Esophagus squamous epithelium (tissue), 5 donors: Measurements from ENCODE around the gene TM4SF18. TPM values are rescaled to one million over a fixed set of nuclear protein-coding genes. Genes with fewer than 3 reads are reported as not detected.
A peak's percentile ranks its signal among the peaks of the same experiment; 100 is the strongest.

Experiments used
- DNase-seq: peaks from one replicate; lab custom pipeline; 2025; lab: John Stamatoyannopoulos, UW
- H3K27ac ChIP-seq, 4 donors: fragments of 200-600 bp; sonication (generic); one replicate each; pipeline ENCODE4 v1.5.1; 2016 to 2019; ENCODE audit warnings: mild to moderate bottlenecking in 1 of 4
- H3K27me3 ChIP-seq, 4 donors: fragments of 200-600 bp; sonication (generic); 1 replicate in 3 of 4; 2 replicates in 1 of 4; pipeline versions ENCODE4 v1.5.1 to v1.6.0; 2017 to 2021; ENCODE audit warnings: antibody characterized with exemption in 1 of 4
- H3K36me3 ChIP-seq, 3 donors: fragments of 200-600 bp; sonication (generic); one replicate each; pipeline ENCODE4 v1.5.1; 2016 to 2019
- H3K4me1 ChIP-seq, 3 donors: fragments of 200-600 bp; sonication (generic); one replicate each; pipeline ENCODE4 v1.5.1; 2017 to 2019
- H3K4me3 ChIP-seq, 4 donors: fragments of 200-600 bp; sonication (generic); 1 replicate in 3 of 4; 2 replicates in 1 of 4; pipeline ENCODE4 v1.5.1; 2016 to 2019; ENCODE audit warnings: mild to moderate bottlenecking in 2 of 4, moderate library complexity in 1 of 4
- H3K9me3 ChIP-seq, 3 donors: fragments of 200-600 bp; sonication (generic); one replicate each; pipeline ENCODE4 v1.5.1; 2016 to 2019
- CTCF ChIP-seq, 6 experiments: fragments of 450-650 bp in 4 of 6; fragments of 200-600 bp in 2 of 6; sonication (generic) in 2 of 6; IDR thresholded peaks; one replicate each; pipeline ENCODE4 v1.5.1; 2016 to 2019; ENCODE audit warnings: antibody characterized with exemption in 6 of 6, mild to moderate bottlenecking in 4 of 6, moderate library complexity in 4 of 6
- POLR2A ChIP-seq, 4 donors: fragments of 450-650 bp; IDR thresholded peaks; one replicate each; pipeline ENCODE4 v1.6.1; 2017; ENCODE audit warnings: antibody characterized with exemption in 4 of 4, mild to moderate bottlenecking in 4 of 4, moderate library complexity in 3 of 4
- WGBS, 2 donors: methylation state at CpG; one replicate each; pipeline ENCODE4 v1.1.5; 2018; 5-methylcytosine and 5-hydroxymethylcytosine counted together
- intact Hi-C: fragments of 100-400 bp; cut with DNase I; formaldehyde crosslinking; loops from one replicate; pipeline ENCODE4 v1.15.0; 2022
- total RNA-seq, 4 donors: library from RNA; depleted of rRNA; stranded (reverse); fragments of >200 nt; gene quantifications; one replicate each; pipeline ENCODE4 v1.1.0, GENCODE V29; 2016
- donor health status: DM: yes; HTN: yes; CAD: no.

Gene TM4SF18
- total RNA-seq, 4 donors from 2014 or later, result 0.95 to 5.7 (median 1.6) TPM

GRCh38 chr3:149278911-149279310, 54.5 kb downstream of the TM4SF18 start:
- no peak for DNase-seq
- intact Hi-C loops, result no loop called here

DNA sequence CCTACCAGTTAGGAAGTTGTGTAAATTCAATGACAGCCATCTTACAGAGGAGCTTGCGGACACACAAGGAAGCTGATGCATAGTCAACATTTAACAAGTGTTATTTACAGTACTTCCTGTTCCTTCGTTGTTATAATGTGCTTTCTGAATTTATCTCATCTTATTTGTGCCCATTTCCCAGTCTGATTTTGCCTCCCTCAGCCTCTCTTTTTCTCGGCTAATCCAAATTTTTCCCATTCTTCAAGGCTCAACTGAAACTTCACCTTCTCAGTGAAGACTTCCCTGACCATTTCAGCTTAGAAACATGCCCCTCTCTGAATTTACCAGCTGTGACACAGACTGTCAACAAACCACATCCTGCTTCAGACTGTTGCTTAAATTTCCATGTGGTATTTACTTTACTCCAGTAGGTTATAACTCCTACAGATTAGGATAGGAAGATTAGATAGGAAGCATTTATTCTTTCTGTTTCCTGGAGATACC, 56.1 kb downstream of the TM4SF18 start:
- DNase-seq, result no peak
- Histone ChIP-seq H3K9me3 (no peaks in the 10 kb centered on the region), H3K4me3 (no peak overlapping the region), H3K36me3 (no peaks in the 10 kb centered on the region), H3K27ac (no peak overlapping the region), H3K27me3 (no peaks in the 10 kb centered on the region), H3K4me1 (peaks cover 0 to 13% (median 0%) of the 10 kb centered on the region in 3 donors)
- TF ChIP-seq POLR2A (IDR thresholded peaks at IDR 0.05), result peak in 1 of 4 donors; percentile 19
- TF ChIP-seq CTCF (IDR thresholded peaks at IDR 0.05), result no peak
- 68 to 69% methylated on average over 3 of the region's 3 CpGs for WGBS, 2 donors
- intact Hi-C loops, result no loop called here

More at GRCh38 chr3:149278911-149279310, 54.5 kb downstream of the TM4SF18 start:
- H3K36me3 ChIP-seq, result no peaks in the 10 kb centered on the region
- no peak overlapping the region for H3K27ac ChIP-seq
- H3K27me3 ChIP-seq, result no peaks in the 10 kb centered on the region
- H3K4me3 ChIP-seq, result no peak overlapping the region
- TF ChIP-seq POLR2A (IDR thresholded peaks at IDR 0.05), result no peak
- no peak for TF ChIP-seq CTCF (IDR thresholded peaks at IDR 0.05)
- H3K4me1 ChIP-seq, result peaks cover 0 to 3% (median 0%) of the 10 kb centered on the region in 3 donors
- WGBS, 2 donors, result 52 to 53% methylated on average over 2 of the region's 2 CpGs
- H3K9me3 ChIP-seq, result no peaks in the 10 kb centered on the region

GRCh38 chr3:149276619-149277018, 56.8 kb downstream of the TM4SF18 start:
- Histone ChIP-seq H3K4me1 (peaks cover 0 to 13% (median 0%) of the 10 kb centered on the region in 3 donors), H3K4me3 (no peak overlapping the region), H3K36me3 (no peaks in the 10 kb centered on the region), H3K9me3 (no peaks in the 10 kb centered on the region), H3K27ac (no peak overlapping the region), H3K27me3 (no peaks in the 10 kb centered on the region)
- 86 to 88% methylated on average over 3 of the region's 3 CpGs for WGBS, 2 donors
- no peak for TF ChIP-seq CTCF (IDR thresholded peaks at IDR 0.05)
- TF ChIP-seq POLR2A (IDR thresholded peaks at IDR 0.05), result no peak
- no peak for DNase-seq
- intact Hi-C loops, result no loop called here

- WGBS, 2 donors, result 55 to 58% methylated on average over 3 of the region's 3 CpGs
- no peak overlapping the region for H3K4me3 ChIP-seq
- intact Hi-C loops, result loop anchor here (5.0 kb wide), 3 partner anchors 142 to 317 kb away; no protein-coding TSS in a partner anchor
- TF ChIP-seq POLR2A (IDR thresholded peaks at IDR 0.05) (no peak), CTCF (IDR thresholded peaks at IDR 0.05) (no peak)
- H3K36me3 ChIP-seq, result no peaks in the 10 kb centered on the region
- peak overlapping the region in 1 of 4 donors; percentile 7 for H3K27ac ChIP-seq
- H3K27me3 ChIP-seq, result no peaks in the 10 kb centered on the region
- peaks cover 0 to 13% (median 0%) of the 10 kb centered on the region in 3 donors for H3K4me1 ChIP-seq
- DNase-seq, result no peak
- H3K9me3 ChIP-seq, result no peaks in the 10 kb centered on the region
Observed at GRCh38 chr3:149274220-149274619, 59.2 kb downstream of the TM4SF18 start.

- H3K27ac ChIP-seq, result no peak overlapping the region
- no peak for DNase-seq
- H3K4me1 ChIP-seq, result peaks cover 0 to 13% (median 0%) of the 10 kb centered on the region in 3 donors
- TF ChIP-seq CTCF (IDR thresholded peaks at IDR 0.05) (peak; percentile 59 to 94 (median 90)), POLR2A (IDR thresholded peaks at IDR 0.05) (no peak)
- no peaks in the 10 kb centered on the region for H3K27me3 ChIP-seq
- no peak overlapping the region for H3K4me3 ChIP-seq
- no peaks in the 10 kb centered on the region for H3K9me3 ChIP-seq
- no peaks in the 10 kb centered on the region for H3K36me3 ChIP-seq
- WGBS, 2 donors, result 31 to 43% methylated on average over 4 of the region's 4 CpGs
- intact Hi-C loops, result loop anchor here (5.0 kb wide), 3 partner anchors 141 to 316 kb away; no protein-coding TSS in a partner anchor
Observed at GRCh38 chr3:149273096-149273751, 60.2 kb downstream of the TM4SF18 start.
